Loucy (cell line): ENCODE data around the gene SUDS3.

Source experiments
- CTCF ChIP-seq: fragments of 200-600 bp; sonication (generic); conservative IDR thresholded peaks from 2 replicates; pipeline ENCODE4 v1.5.1; 2014; ENCODE audit warnings: mild to moderate bottlenecking, antibody characterized with exemption, low read length
- EZH2phosphoT487 ChIP-seq: fragments of 200-600 bp; IDR thresholded peaks from 2 replicates; pipeline ENCODE4 v1.6.1; 2018; ENCODE audit warnings: antibody characterized with exemption, mild to moderate bottlenecking, moderate library complexity, borderline replicate concordance

- TF ChIP-seq CTCF (peak; percentile 49), EZH2phosphoT487 (no peak)
Observed at GRCh38 chr12:118436002-118436730, 59.8 kb downstream of the SUDS3 start.
